HG02642 (cell line): ENCODE data around the gene KCNC2.

Experiments
- ATAC-seq: cut with Tn5 transposase; IDR thresholded peaks from one replicate; pipeline ENCODE4 v1.9.1; 2021; ENCODE audit warnings: mild to moderate bottlenecking; ENCODE audit not compliant: unreplicated experiment, poor library complexity

Gene KCNC2

GRCh38 chr12:75170640-75171185 is 38.9 kb downstream of the KCNC2 start:
- ATAC-seq: no peak

DNA sequence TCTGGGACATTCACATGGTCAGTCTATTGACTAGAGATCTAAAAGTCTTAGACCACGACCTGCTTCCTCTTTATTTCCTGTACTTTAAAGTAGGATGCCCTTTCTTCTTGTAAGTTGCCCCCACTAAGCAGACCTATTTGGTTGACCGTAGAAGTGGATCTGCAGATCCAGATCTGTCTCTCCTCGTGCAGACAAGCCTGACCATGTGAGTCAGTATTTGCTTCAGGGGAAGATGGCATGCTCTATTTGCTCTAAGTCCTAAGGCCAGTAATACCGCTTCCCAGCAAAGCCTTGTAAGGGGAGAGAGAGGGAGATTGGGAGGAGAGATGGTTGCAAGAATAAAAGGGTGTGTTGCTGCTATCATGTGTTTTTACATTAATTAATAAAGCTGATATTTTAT is 46.8 kb downstream of the KCNC2 start:
- ATAC-seq: no peak

DNA sequence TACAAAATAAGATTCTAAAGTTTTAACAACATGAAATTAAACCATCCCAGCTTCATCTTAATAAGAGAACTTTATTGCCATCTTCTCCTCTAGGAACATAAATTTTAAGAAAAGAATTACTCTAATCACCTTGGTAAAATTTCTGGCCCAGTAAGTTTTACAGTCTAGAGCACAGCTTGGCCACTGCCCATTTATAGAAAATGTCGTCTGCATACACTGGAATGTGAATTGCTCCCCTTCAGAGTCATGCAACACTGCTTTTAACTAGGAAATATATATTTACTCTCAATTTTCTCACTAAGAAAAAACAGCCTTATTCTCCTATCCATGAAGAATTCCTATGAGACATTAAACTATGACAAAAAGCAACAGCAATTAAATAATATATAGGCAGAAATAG is 48.2 kb downstream of the KCNC2 start:
- ATAC-seq: no peak

DNA sequence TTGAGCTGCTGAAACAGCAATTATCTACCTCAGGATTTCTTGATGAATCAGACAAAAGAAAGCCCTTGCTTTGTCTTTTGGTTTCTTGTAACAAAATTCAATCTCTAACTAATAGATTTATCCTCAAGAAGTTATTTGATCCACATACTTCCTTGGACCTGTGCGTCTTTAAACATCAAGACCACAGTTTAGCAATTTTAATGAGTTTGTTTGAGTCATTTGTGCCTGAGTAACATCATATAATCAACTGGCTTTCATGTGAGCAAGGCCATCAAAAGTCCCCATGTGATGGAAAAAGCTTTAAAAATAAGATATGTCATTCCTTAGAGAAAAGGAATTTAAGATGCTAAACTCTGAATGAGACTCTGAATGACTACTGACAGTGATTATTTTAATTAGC is 52.3 kb downstream of the KCNC2 start:
- no peak for ATAC-seq

- no peak for ATAC-seq
These were observed 53.7 kb downstream of the KCNC2 start for GRCh38 chr12:75155962-75156361.

DNA sequence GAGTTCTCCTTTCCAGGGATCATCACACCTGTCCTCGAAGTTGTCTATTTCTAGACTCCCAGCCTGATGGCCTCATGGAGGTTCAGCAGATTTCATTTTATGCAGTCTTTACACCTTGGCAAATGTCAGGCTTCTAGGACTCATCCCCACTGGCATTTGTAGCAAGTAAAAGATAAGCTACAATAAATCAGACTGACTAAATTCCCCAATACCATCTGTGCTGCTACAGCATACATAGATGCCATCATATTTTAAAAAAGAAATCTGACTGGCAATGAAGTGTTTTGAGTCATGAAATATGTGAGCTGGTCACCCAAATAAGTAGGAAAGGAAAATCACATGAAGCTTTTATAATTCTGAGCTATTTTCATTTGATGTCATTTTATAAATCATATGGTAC is 55.3 kb downstream of the KCNC2 start:
- no peak for ATAC-seq

DNA sequence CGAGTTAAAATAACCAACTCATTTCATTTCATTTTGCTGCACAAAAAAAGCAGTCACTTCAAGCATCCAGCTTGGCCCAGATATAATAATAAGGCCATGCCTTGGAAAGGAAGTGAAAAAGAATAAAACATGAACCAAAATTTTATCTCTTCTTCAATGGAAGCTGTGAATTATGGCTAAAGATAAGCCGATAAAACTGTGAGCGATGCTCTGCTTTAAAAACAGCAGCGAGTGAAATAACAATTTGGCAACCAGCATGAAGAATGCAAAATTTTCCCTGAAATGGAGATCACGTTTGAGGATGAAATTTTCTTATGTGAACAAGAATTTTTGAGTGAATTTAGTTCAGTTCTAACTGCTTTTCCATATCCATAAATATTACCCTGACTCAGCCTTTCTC is 70.4 kb downstream of the KCNC2 start:
- ATAC-seq: no peak

DNA sequence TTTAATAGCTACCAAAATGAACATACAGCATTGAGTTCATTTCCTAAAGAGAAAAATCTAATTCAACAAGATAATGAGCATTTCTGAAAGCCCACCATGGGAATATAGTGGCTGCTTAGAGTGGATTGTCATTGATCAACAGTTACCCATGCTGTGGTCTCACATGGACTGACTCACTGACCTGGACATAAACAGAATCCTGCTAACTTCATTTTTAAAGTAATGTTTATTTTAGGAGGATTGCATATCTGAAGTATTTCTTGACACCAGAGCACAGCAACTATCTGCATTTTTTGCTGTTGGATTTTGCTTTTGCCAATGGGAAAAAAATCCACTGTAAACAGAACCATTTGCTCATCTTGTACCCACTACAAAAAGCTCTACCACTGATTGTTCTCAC is 71.7 kb downstream of the KCNC2 start:
- ATAC-seq: no peak

- no peak for ATAC-seq
These were observed 74.6 kb downstream of the KCNC2 start for GRCh38 chr12:75135026-75135425.

DNA sequence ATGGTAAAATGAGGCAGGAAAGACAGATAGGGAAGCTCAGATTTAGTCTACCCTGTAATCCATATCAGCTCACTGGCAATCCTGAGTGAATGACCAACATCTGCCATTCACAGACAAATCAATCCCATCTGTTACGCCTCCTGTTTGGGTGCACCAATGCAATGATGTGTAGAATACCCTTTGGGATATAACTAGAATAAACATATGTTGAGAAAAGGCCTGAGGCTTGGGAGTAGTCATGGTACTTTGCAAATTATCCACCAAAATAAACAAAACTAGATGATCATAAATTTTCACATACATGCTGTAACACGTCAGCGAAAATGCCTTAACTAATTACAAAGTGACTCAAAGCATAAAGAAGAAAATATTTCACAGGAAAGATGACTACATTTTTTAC is 78.8 kb downstream of the KCNC2 start:
- no peak for ATAC-seq

GRCh38 chr12:75129275-75129674 is 80.4 kb downstream of the KCNC2 start:
- ATAC-seq: no peak

DNA sequence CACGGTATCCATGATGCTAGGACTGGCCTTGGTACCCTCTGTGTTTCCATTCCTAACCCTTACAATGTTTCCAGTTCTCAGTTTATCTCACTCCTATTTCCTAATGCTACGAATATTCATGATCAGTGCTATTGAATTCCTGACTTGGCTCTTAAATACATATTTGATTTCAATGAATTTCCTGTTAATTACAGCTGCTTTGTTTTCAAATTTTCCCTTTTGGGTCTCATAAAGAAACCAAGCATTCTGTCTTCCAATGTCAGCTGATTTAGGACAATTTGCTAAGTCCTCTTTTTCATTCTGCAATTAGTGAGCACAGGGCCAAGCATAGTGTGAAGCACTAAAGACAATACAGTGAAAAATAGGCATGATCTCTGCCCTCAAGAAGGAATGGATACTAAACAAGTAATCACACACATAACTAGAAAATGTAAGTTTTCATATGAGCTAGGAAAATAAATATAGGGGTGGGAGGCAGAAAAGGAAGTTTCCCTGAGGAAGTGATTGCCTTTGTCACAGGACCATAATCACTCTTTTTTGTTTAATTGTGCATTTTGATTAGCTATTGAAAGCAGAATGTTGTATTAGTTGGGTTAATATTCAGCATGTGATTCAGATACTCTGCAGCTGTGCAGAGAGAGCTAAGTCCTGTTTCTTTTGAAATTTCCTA is 88.5 kb downstream of the KCNC2 start:
- ATAC-seq: no peak

DNA sequence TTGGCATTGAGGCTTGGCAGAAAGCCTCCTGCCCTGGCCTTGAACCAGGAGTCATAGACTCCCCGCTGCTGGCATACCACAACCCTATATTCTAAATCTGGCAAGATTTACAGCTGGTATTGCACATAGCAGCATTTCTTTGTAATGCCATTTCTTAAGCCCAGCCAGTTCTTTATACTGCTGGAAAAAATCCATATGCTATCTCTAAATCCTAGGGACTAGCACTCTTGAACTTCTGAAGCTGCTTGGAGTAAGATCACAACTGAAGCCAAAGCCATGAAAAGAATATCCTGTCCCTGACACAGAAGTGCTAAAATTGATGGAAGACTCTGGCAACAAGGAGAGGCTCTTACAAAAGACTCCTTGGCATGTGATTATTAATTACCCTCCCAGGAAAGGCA is 89.3 kb downstream of the KCNC2 start:
- ATAC-seq: no peak

DNA sequence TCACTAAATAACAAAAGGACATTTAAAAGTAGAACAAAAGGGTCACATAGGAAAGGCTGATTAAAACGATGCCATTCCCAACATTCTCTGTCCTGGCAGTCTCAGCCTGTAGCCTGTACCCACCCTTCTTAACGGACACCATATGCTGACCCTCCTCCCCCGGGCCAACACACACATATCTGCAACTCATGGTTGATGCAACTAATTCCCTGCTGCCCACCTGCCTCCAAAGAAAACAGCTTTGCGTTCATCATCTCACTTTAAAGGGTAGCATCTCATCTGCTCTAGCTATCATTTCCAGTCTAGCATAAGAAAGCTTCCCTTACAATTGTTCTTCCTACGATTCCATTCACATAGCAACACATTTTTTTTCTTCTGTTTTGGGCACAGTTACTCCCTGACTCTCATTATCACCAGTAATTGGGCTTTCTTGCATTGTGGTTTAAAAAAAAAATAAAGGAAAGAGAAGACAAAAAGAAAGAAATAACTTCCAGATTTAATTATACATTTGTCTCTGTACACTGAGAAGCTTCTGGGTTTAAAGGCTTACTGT is 92.9 kb downstream of the KCNC2 start:
- ATAC-seq: no peak

GRCh38 chr12:75115748-75116147 is 93.9 kb downstream of the KCNC2 start:
- no peak for ATAC-seq

GRCh38 chr12:75103822-75104221 is 105.8 kb downstream of the KCNC2 start:
- ATAC-seq: no peak

DNA sequence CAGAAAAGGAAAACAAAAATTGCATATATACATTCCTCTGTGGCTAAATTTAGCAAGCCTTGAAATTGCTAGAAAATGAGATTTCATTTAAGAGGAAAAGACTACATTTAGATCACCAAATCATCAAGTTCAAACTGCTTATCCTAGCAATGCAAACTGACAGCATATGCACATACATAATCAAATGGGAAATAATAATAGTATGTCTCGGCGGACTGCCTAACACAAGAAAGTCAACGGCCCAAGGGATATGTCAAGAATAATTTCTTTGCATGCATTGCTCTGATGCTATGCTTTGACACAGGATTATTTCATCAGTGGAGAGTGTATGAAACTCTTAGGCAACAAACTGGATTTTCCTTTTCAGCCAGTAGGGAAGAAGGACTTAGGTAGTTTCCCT is 107.9 kb downstream of the KCNC2 start:
- ATAC-seq: no peak

GRCh38 chr12:75099210-75099609 is 110.4 kb downstream of the KCNC2 start:
- no peak for ATAC-seq

DNA sequence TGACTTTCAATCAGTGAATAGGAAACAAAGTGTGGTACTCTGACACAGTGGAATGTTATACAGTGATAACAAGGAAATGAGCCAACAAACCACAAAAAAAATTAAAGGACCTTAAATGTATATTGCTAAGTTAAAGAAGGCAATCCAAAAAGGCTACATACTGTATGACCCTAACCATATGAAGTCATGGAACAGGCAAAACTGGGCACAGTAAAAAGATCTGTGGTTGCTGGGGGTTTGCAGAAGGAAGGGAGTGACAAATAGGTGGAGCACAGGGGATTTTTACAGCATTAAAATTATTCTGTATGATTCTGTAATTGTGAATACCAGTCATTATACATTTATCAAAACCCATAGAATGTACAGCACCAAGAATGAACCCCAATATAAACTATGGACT is 112.6 kb downstream of the KCNC2 start:
- ATAC-seq: no peak

GRCh38 chr12:75087654-75088053 is 122.0 kb downstream of the KCNC2 start:
- ATAC-seq: no peak

DNA sequence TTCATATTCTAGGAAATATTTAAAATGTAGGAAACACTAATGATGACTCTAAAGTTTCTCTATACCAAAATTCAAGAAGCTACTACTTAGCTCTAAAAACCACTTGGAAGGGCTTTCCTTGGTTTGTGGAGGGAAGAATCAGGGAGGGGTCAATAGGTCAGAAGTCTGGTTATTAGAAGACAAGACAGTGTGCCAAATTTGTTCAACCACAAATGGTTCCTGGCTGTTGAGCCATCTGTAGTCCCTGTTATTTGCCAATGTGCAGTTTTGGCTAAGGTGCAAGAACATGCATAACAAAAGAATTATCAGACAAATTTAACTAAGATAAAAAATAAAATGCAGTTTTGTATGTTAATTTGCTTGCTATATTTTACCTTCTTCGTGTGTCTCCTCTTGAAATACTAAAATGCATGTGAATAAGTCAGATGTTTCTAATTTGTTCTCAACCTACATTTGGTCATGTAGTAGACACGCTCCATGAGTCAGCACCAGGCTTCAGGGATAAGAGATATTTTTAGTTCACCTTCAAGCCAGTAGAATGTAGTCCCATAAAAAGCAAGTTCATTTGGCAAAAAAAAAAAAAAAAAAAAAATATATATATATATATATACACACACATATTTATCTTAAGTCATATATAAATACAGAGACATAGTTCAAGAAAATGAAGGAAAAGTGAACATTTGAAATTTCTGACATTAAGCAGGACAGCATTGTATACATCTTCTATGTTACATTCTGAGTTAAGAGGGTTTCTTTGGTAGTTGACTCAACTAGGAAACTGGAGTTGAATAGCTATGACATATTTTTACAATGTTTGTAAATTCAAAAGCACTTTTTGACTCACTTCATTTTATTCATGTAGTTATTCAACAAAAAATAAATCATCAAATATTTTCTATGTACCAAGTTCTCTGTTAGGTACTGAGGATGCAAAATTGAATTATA is 123.3 kb downstream of the KCNC2 start:
- ATAC-seq: no peak
